H9 (cell line): ENCODE measurements around the gene KCTD6. TPM values are rescaled to one million over a fixed set of nuclear protein-coding genes. Genes with fewer than 3 reads are reported as not detected.

Experiments
- DNase-seq: peaks from one replicate; pipeline ENCODE4 v3.0.0-alpha.2; 2017
- H2AFZ ChIP-seq: one replicate; pipeline ENCODE4 v1.6.1; 2013; ENCODE audit warnings: mild to moderate bottlenecking, low read length, control low read depth, moderate library complexity
- H2AK5ac ChIP-seq: 2 replicates; pipeline ENCODE4 v1.6.1; 2013; ENCODE audit warnings: low read length, control low read depth, mixed read lengths; ENCODE audit not compliant: insufficient read length
- H2BK120ac ChIP-seq: one replicate; pipeline ENCODE4 v1.6.1; 2013; ENCODE audit warnings: low read depth, mild to moderate bottlenecking, low read length, control low read depth, inconsistent platforms; ENCODE audit not compliant: poor library complexity, severe bottlenecking
- H2BK12ac ChIP-seq: 2 replicates; pipeline ENCODE4 v1.6.1; 2013; ENCODE audit warnings: low read length, control low read depth, mixed read lengths, low read depth; ENCODE audit not compliant: insufficient read length
- H2BK15ac ChIP-seq: 2 replicates; pipeline ENCODE4 v1.6.1; 2013; ENCODE audit warnings: low read depth, low read length, control low read depth
- H2BK20ac ChIP-seq: one replicate; pipeline ENCODE4 v1.6.1; 2013; ENCODE audit warnings: low read depth, mild to moderate bottlenecking, low read length, control low read depth, inconsistent platforms; ENCODE audit not compliant: poor library complexity, severe bottlenecking
- H2BK5ac ChIP-seq: 2 replicates; pipeline ENCODE4 v1.6.1; 2013; ENCODE audit warnings: low read length, control low read depth, mixed read lengths; ENCODE audit not compliant: insufficient read length
- H3K14ac ChIP-seq: 2 replicates; pipeline ENCODE4 v1.6.1; 2013; ENCODE audit warnings: low read length, control low read depth; ENCODE audit not compliant: insufficient read depth
- H3K18ac ChIP-seq: 2 replicates; pipeline ENCODE4 v1.6.1; 2013; ENCODE audit warnings: low read depth, mild to moderate bottlenecking, mixed read lengths, low read length, control low read depth; ENCODE audit not compliant: insufficient read length
- H3K23ac ChIP-seq: 2 replicates; pipeline ENCODE4 v1.6.1; 2013; ENCODE audit warnings: low read length, control low read depth, mixed read lengths, low read depth; ENCODE audit not compliant: insufficient read length
- H3K23me2 ChIP-seq: 2 replicates; pipeline ENCODE4 v1.6.1; 2013; ENCODE audit warnings: low read depth, mild to moderate bottlenecking, mixed read lengths, low read length, control low read depth; ENCODE audit not compliant: insufficient read length, poor library complexity, severe bottlenecking
- H3K27ac ChIP-seq: 2 replicates; pipeline ENCODE4 v1.5.1; 2013; ENCODE audit warnings: low read length, control low read depth, mixed read lengths, low read depth; ENCODE audit not compliant: insufficient read length
- H3K27me3 ChIP-seq: 2 replicates; pipeline ENCODE4 v1.6.1; 2013; ENCODE audit warnings: low read length, control low read depth, inconsistent platforms; ENCODE audit not compliant: insufficient read depth
- H3K4ac ChIP-seq: 2 replicates; pipeline ENCODE4 v1.6.1; 2013; ENCODE audit warnings: low read depth, mild to moderate bottlenecking, control low read depth, inconsistent platforms, low read length, moderate library complexity
- H3K4me1 ChIP-seq: 2 replicates; pipeline ENCODE4 v1.6.1; 2013; ENCODE audit warnings: low read length, control low read depth, inconsistent platforms; ENCODE audit not compliant: insufficient read depth
- H3K4me2 ChIP-seq: 2 replicates; pipeline ENCODE4 v1.6.1; 2013; ENCODE audit warnings: low read length, control low read depth, mixed read lengths; ENCODE audit not compliant: insufficient read length, insufficient read depth
- H3K56ac ChIP-seq: 2 replicates; pipeline ENCODE4 v1.6.1; 2013; ENCODE audit warnings: low read depth, mild to moderate bottlenecking, mixed read lengths, low read length, control low read depth; ENCODE audit not compliant: insufficient read length
- H3K79me1 ChIP-seq: 2 replicates; pipeline ENCODE4 v1.6.1; 2013; ENCODE audit warnings: low read depth, mild to moderate bottlenecking, moderate library complexity, low read length, control low read depth, inconsistent platforms; ENCODE audit not compliant: insufficient read depth, poor library complexity, severe bottlenecking
- H3K79me2 ChIP-seq: 2 replicates; pipeline ENCODE4 v1.6.1; 2013; ENCODE audit warnings: low read length, control low read depth, inconsistent platforms; ENCODE audit not compliant: insufficient read depth
- H3K9ac ChIP-seq: 2 replicates; pipeline ENCODE4 v1.6.1; 2013; ENCODE audit warnings: low read length, control low read depth, mixed read lengths; ENCODE audit not compliant: insufficient read length; ENCODE audit errors: extremely low read depth
- H3K9me3 ChIP-seq: one replicate; pipeline ENCODE4 v1.6.1; 2013; ENCODE audit warnings: low read depth, low read length, inconsistent platforms; ENCODE audit not compliant: control insufficient read depth
- H3T11ph ChIP-seq: one replicate; pipeline ENCODE4 v1.6.1; 2013; ENCODE audit warnings: mild to moderate bottlenecking, low read length, control low read depth, inconsistent platforms
- H4K20me1 ChIP-seq: one replicate; pipeline ENCODE4 v1.6.1; 2013; ENCODE audit not compliant: control insufficient read depth, insufficient read length, insufficient read depth
- H4K5ac ChIP-seq: 2 replicates; pipeline ENCODE4 v1.6.1; 2013; ENCODE audit warnings: low read depth, mild to moderate bottlenecking, mixed read lengths, low read length, control low read depth; ENCODE audit not compliant: insufficient read length
- H4K8ac ChIP-seq: replicated peaks from 2 replicates; pipeline ENCODE4 v1.6.1; 2013; ENCODE audit warnings: low read length, control low read depth, mixed read lengths, low read depth; ENCODE audit not compliant: insufficient read length
- H4K91ac ChIP-seq: 2 replicates; pipeline ENCODE4 v1.6.1; 2013; ENCODE audit warnings: low read depth, mild to moderate bottlenecking, moderate library complexity, mixed read lengths, low read length, control low read depth; ENCODE audit not compliant: insufficient read length
- H3K27ac Mint-ChIP-seq, 3 experiments: 2 replicates in 2 of 3; 3 replicates in 1 of 3; pipeline ENCODE4 v1.8.0; 2020 to 2021; ENCODE audit warnings: mixed read lengths in 3 of 3, mild to moderate bottlenecking in 1 of 3, moderate library complexity in 1 of 3
- H3K27me3 Mint-ChIP-seq: 2 replicates; pipeline ENCODE4 v1.8.0; 2021; ENCODE audit warnings: low read depth, mild to moderate bottlenecking, moderate library complexity, mixed read lengths
- H3K36me3 Mint-ChIP-seq, 3 experiments: 2 replicates in 2 of 3; 3 replicates in 1 of 3; pipeline ENCODE4 v1.8.0; 2020 to 2021; ENCODE audit warnings: low read depth in 3 of 3, mixed read lengths in 3 of 3; ENCODE audit not compliant: insufficient read depth in 1 of 3
- H3K4me1 Mint-ChIP-seq, 2 experiments: 2 replicates each; pipeline ENCODE4 v1.8.0; 2020; ENCODE audit warnings: mixed read lengths in 2 of 2
- H3K4me3 Mint-ChIP-seq, 2 experiments: 2 replicates in 1 of 2; 3 replicates in 1 of 2; pipeline ENCODE4 v1.8.0; 2020 to 2021; ENCODE audit warnings: mild to moderate bottlenecking in 2 of 2, mixed read lengths in 2 of 2, moderate library complexity in 1 of 2
- H3K9me3 Mint-ChIP-seq, 2 experiments: 2 replicates in 1 of 2; 3 replicates in 1 of 2; pipeline ENCODE4 v1.8.0; 2020; ENCODE audit warnings: mild to moderate bottlenecking in 2 of 2, mixed read lengths in 2 of 2, moderate library complexity in 1 of 2
- CTCF ChIP-seq: fragments of 200-600 bp; sonication (generic); conservative IDR thresholded peaks from 3 replicates; pipeline ENCODE4 v1.8.0; 2021; ENCODE audit warnings: antibody characterized with exemption, mild to moderate bottlenecking
- WGBS: extraction: QIAGEN DNeasy Blood & Tissue Kit; methylation state at CpG from one replicate; pipeline ENCODE4 v1.1.7; 2013; ENCODE audit warnings: missing lambda C conversion rate, low lambda C conversion rate, mixed read lengths; ENCODE audit not compliant: insufficient read length; ENCODE audit errors: extremely low coverage; 5-methylcytosine and 5-hydroxymethylcytosine counted together
- total RNA-seq: library from RNA; stranded (reverse); gene quantifications from 2 replicates; pipeline ENCODE4 v1.2.1, GENCODE V29; 2021

The KCTD6 gene
- total RNA-seq, 1 experiment from 2014 or later, result 14.2 TPM

DNA sequence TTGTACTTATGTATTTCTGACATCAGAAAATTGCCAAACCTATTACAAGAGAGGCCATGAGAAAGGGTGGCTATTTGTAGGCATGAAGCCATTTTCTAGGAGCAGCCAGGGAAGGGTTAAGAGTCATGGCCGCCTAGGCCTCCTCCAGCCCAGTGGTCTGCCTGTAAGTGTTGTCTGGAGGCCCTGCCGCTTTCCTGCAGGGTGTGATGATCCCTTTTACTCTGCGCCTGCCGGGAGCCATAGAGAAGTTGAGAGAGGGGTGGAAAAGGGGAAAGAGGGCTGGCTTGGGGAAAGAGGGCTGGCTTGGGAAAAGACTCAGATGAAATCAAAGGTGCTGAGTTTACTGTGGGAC, 29.1 kb upstream of the KCTD6 start:
- Histone ChIP-seq H2AFZ (peak overlapping the region; percentile 98), H3K4me2 (peak overlapping the region; percentile 12), H3K23me2 (no peaks in the 10 kb centered on the region), H4K20me1 (no peaks in the 10 kb centered on the region), H3K9ac (no peak overlapping the region), H3K4me1 (peaks cover 5% of the 10 kb centered on the region; the same call in 1 of the 2 replicates), H2AK5ac (no peak overlapping the region), H3K27me3 (no peaks in the 10 kb centered on the region), H2BK15ac (no peak overlapping the region; the same call in 1 of the 2 replicates), H3K79me2 (no peaks in the 10 kb centered on the region), H3K79me1 (no peaks in the 10 kb centered on the region), H4K8ac (no peak overlapping the region), H3K56ac (no peak overlapping the region), H3K18ac (peak overlapping the region; percentile 79), H3K4ac (no peak overlapping the region), H2BK20ac (peak overlapping the region; percentile 45), H2BK12ac (peak overlapping the region; percentile 82), H3K27ac (peak overlapping the region; percentile 57), H4K91ac (no peak overlapping the region), H3K9me3 (no peaks in the 10 kb centered on the region), H2BK120ac (peak overlapping the region; percentile 86), H3K23ac (no peak overlapping the region), H3K14ac (no peak overlapping the region), H2BK5ac (no peak overlapping the region), H3T11ph (no peak overlapping the region), H4K5ac (peak overlapping the region; percentile 63)
- no CpG with 5 or more reads among the region's 4 CpGs for WGBS
- no peak for TF ChIP-seq CTCF
- DNase-seq, result peak; percentile 67
- H3K4me3 Mint-ChIP-seq, result no peak overlapping the region
- no peaks in the 10 kb centered on the region for H3K36me3 Mint-ChIP-seq
- H3K9me3 Mint-ChIP-seq, result no peaks in the 10 kb centered on the region
- H3K27me3 Mint-ChIP-seq, result no peaks in the 10 kb centered on the region
- peaks cover 11 to 12% of the 10 kb centered on the region in 2 experiments for H3K4me1 Mint-ChIP-seq
- peak overlapping the region; percentile 91 to 96 (median 92); a peak in 6 of 7 replicates for H3K27ac Mint-ChIP-seq
